CD4-positive, alpha-beta T cell treated with Interleukin-2 at 100 ng/mL for 4 hours (primary cell): Measurements from ENCODE around the gene ADGRV1.

ENCODE experiments used
- DNase-seq: peaks from one replicate; pipeline ENCODE4 v3.0.0-alpha.2; 2020; ENCODE audit warnings: low spot score

ADGRV1 gene

GRCh38 chr5:91174396-91174795, 615.8 kb downstream of the ADGRV1 start:
- DNase-seq, result no peak

DNA sequence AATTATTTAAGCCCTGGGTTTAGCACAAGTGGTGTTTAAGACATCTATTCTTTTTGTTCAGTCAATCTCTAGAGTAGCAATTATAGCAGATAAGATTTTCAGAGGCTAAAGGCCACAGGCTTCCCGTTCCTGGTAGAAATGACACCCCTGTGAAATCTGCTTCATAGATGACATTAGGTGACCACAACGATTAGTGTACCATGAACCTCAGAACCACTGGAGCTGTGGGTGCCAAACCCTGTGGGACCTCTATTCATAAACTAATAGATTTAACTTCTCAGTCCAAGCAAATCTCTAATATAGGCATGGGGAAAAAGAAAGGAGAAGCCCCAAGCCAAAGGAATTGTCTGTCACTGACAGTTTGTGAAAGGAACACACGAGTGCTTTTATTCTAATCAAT, 617.1 kb downstream of the ADGRV1 start:
- no peak for DNase-seq

DNA sequence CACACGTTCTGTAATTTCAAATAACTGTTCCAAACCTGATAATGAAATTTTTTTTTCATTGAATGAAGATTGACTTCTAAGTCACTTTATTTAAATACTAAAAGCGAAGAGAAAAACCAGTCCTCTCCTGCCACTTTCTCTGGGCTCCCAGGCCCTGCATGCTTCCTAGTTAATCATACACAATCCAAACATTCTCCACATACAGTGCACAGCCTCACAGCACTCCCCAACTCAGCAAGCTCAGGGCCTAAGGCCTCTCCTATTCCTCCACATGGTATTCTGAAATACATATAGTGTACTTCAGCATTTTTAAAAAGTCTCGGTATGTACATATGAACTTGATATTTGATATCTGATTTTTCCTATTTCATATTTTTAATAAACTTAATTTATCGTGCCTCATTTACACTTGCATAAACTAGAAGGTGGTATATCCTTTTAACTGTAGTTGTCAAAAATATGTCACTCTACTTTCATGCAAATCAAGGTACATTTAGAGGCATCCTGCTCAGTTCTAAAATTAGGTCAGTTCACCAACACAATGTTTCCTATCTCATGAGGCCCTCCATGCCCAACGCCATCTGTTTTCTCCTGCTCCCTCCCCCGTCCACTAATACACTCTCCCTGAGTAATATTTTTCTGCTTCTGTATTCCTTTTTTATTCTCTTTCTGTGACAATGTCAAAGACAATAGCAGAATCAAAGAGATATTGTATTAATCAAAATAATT, 617.9 kb downstream of the ADGRV1 start:
- no peak for DNase-seq

- no peak for DNase-seq
These were observed 618.5 kb downstream of the ADGRV1 start for GRCh38 chr5:91177085-91177484.

- DNase-seq, result no peak
These were observed 619.0 kb downstream of the ADGRV1 start for GRCh38 chr5:91177639-91178038.

GRCh38 chr5:91178461-91178860, 619.9 kb downstream of the ADGRV1 start:
- DNase-seq, result no peak

DNA sequence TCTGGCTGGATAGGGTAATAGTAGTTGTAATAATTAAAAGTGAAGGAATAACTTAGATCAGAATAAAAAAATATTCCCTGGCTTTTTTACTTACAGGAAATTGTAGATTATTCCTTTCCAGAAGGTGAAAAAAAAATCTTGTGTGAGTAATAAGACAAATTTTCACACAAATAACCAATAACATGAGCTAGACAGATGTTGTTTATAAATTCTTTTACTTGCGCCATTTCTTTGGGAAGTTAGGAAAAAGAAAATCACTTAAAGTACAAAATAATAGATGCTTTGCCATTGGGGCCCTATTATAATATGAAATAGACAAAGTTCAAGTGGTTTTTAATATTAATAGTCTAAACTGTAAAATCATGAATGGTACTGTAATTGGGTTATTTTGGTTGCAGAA, 620.4 kb downstream of the ADGRV1 start:
- no peak for DNase-seq

DNA sequence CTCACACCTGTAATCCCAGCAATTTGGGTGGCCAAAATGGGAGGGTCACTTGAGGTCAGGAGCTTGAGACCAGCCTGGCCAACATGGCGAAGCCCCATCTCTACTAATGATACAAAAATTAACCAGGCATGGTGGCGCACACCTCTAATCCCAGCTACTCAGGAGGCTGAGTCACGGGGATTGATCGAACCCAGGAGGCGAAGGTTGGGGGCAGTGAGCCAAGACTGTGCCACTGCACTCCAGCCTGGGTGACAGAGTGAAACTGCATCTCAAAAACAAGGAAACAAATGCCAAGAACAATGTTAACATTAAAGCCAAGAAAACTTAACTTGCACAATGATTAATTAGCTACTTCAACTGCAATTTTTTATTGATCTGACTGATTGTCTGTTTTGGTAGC, 621.9 kb downstream of the ADGRV1 start:
- DNase-seq, result no peak

DNA sequence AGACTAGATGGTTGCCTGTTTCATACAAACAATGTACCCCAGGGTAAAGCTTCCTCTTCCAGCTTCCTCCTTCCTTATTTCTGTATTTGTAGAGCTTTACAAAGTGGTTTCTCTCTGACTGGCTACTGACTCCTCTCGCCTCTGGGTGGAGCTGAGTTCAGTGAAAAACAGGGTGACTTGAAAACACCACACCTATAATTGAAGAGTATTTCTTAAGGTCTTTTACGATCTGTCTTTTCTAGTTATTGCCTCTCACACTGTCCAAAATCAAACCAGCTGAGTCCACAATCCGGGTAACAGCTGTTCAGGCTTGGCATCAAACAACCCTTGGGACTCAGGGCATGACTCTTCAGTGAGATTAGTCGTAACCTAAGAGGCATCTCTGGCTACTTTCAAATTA, 624.2 kb downstream of the ADGRV1 start:
- no peak for DNase-seq

DNA sequence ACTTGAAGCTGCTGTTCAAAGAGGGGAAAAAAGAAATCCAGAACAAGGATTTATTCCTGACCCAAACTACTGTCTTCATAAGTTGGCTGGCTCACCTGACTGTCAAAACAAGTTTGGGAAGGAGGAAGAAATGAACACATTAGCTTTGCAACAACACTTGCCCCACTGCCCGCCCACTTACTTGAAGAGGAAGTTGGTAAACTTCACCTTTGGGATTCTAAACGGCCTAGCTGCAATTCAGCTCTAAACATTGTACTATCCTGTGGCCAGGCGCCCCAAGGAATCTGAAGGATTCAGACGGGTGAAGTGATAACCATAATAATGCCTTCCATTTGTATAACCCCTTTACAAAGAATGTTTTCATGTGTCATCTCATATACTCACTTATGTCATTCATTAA, 625.1 kb downstream of the ADGRV1 start:
- no peak for DNase-seq

DNA sequence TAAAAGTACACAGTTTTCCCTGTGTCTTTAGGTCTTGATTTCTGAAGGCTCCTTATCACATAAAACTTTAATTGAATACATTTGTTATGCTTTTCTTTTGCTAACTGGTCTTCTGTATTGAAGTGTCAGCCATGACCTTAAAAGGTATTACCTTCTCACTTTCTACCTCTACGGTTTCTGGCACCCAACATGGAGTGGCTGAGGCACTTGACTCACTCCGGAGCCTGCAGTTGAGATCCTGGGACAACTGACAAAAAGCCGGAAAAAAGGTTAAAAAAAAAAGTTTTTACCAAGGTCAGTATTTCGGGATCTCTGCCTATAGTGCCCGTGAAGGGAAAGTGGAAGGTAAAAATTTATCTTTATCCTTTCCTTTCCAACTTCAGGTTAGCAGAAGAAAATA, 627.5 kb downstream of the ADGRV1 start:
- no peak for DNase-seq

GRCh38 chr5:91187032-91187431, 628.4 kb downstream of the ADGRV1 start:
- no peak for DNase-seq

GRCh38 chr5:91188755-91189154, 630.2 kb downstream of the ADGRV1 start:
- DNase-seq, result no peak

- no peak for DNase-seq
These were observed 631.1 kb downstream of the ADGRV1 start for GRCh38 chr5:91189480-91190313.

DNA sequence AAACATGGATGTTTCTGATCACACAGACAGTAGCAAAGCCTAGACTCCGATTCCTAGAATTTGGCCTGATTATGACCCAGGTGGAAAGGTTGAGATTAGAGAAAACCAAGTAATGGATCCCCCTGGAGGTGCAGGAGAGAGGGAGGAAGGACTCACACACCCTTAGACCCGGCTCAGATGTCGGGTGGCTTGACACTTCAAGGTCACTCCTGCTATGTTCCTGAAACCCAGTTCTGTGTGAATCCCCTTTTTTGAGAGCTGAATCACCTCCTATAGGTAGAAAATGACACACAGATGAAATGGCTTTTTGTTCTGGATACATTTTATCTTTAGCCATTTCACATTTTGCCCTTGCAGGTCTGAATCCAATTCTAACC, 631.7 kb downstream of the ADGRV1 start:
- no peak for DNase-seq

DNA sequence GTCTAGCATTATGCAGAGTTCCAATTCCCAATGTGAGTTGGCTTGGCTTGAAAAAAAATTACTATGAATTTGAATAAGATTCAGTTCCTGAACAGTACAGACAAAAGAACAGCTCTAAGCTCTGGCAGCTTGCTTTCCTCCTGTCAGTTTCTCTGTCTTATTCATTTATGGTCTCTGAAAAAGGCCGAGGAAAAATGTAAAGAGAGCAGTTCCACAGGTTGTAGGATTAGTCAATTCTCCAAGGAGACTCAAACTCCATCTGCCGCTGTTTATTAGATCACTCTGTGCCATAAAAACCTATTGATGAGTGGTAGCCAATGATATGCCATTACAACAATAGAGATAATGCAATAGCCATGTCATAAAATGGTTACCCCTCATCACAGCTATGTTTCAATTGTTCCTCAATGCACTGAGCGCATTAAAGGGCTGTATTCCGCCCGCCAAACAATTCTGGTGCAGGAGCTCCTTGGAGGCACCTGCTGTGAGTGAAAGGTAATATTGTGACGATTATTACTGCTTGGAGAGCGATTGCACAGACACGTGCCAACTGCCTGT, 636.3 kb downstream of the ADGRV1 start:
- no peak for DNase-seq

GRCh38 chr5:91200692-91201091, 642.1 kb downstream of the ADGRV1 start:
- no peak for DNase-seq

DNA sequence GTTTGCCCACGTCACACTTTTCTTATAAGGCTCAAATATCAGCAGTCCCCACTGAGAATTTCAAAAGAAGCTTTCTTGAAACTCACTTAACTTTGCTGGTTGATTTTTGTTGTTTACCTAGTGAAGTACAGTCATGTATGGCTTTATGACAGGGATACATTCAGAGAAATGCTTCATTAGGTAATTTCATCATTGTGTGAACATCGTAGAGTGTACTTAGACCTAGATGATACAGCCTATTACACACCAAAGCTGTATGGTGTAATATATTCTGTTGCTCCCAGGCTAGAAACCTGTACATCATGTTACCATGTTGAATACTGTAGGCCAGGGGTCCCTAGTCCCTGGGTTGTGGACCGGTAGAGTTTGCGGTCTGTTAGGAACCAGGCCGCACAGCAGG, 647.5 kb downstream of the ADGRV1 start:
- no peak for DNase-seq

GRCh38 chr5:91206734-91207133, 648.1 kb downstream of the ADGRV1 start:
- DNase-seq, result no peak

- no peak for DNase-seq
These were observed 648.7 kb downstream of the ADGRV1 start for GRCh38 chr5:91207248-91207647.

DNA sequence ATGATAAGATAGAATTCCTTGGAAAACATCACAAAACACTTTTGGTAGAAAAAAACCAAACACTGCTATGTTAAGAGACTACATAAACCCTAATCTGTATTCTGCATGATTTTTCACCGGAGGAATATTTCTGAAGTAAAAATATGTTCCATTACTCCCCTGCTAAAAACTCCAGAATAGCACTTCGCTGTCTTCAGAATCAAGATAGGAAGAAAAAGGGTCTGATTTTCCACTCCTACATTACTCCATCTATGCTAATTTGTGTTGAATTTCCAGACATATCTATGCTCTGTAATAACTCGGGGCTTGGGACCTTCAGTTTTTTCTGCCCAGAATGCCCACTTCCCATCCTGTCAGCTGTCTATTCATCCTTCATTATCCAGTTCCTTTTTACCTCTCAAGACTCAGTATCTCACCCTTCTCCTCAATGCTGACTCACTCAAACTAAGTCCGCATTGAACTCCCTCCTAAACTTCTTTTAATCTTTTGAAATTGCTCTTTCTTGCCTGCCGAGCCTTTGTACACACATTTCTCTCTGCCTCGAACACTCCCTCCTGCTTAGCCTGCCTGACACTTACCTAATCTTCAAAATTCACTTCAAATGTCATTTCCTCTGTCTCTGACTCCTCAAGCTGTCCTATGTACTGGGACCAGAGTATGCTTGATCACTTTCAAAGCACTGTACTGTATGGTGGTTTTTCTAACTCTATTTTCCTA, 653.6 kb downstream of the ADGRV1 start:
- DNase-seq, result no peak

GRCh38 chr5:91212714-91213092, 654.1 kb downstream of the ADGRV1 start:
- no peak for DNase-seq
